Neural crest cell (in vitro differentiated cells): ENCODE data around the gene CACNA1E. TPM values are rescaled to one million over a fixed set of nuclear protein-coding genes. Genes with fewer than 3 reads are reported as not detected.

Experiments used
- DNase-seq: peaks from one replicate; pipeline ENCODE4 v3.0.0; 2021; ENCODE audit warnings: low read depth, mixed read lengths, low spot score
- H3K27ac Mint-ChIP-seq: one replicate; pipeline ENCODE4 v1.8.0; 2021; ENCODE audit warnings: mild to moderate bottlenecking, mixed read lengths; ENCODE audit not compliant: unreplicated experiment
- H3K27me3 Mint-ChIP-seq: 2 replicates; pipeline ENCODE4 v1.8.0; 2021; ENCODE audit warnings: low read depth, mild to moderate bottlenecking, mixed read lengths
- H3K36me3 Mint-ChIP-seq: 2 replicates; pipeline ENCODE4 v1.8.0; 2021; ENCODE audit warnings: low read depth, mild to moderate bottlenecking, mixed read lengths
- H3K4me1 Mint-ChIP-seq: 2 replicates; pipeline ENCODE4 v1.8.0; 2021; ENCODE audit warnings: mixed read lengths
- H3K4me3 Mint-ChIP-seq: one replicate; pipeline ENCODE4 v1.8.0; 2021; ENCODE audit warnings: mild to moderate bottlenecking, mixed read lengths
- H3K9me3 Mint-ChIP-seq: 2 replicates; pipeline ENCODE4 v1.8.0; 2021; ENCODE audit warnings: mixed read lengths
- total RNA-seq: library from RNA; stranded (reverse); gene quantifications from 2 replicates; pipeline ENCODE4 v1.2.1, GENCODE V29; 2021
- TF ChIP-seq, protein P1 (sequence below): fragments of 200-600 bp; sonication (generic); conservative IDR thresholded peaks from 2 replicates; pipeline ENCODE4 v1.5.0; 2021; ENCODE audit warnings: antibody characterized with exemption, mild to moderate bottlenecking

The CACNA1E gene
- total RNA-seq, 1 donor from 2014 or later: 1.3 TPM

DNA sequence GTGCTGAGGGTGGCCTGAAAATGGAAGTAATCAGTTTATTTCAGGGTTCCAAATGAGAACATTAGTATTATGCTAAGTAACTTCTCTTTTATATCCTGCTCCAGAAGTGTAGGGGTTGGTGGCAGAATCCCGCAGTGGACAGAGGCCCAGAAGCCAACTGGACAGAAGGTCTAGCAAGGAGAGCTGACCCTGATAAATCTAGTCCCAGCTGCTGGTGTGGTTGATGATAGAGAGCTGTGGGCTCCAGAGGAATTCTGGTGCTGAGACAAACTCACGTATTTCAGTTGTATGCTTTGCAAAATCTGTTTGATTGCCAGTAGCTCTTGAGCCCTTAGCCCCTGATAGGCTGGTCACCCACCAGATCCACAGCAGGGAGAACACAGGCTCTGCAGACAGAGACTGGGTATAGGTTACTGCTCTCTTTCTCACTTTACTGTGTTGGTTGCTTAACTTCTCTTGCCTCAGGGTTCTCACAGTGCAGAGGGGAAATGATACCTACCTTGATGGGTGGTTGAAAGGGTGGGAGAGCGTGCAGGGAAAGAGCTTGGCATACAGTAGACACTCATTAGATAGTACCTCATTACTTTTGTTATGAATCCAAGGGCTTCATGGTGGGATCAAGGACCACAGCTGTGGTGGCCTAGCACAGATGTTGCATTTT is 29.6 kb upstream of the CACNA1E start:
- TF ChIP-seq, protein P1, sequence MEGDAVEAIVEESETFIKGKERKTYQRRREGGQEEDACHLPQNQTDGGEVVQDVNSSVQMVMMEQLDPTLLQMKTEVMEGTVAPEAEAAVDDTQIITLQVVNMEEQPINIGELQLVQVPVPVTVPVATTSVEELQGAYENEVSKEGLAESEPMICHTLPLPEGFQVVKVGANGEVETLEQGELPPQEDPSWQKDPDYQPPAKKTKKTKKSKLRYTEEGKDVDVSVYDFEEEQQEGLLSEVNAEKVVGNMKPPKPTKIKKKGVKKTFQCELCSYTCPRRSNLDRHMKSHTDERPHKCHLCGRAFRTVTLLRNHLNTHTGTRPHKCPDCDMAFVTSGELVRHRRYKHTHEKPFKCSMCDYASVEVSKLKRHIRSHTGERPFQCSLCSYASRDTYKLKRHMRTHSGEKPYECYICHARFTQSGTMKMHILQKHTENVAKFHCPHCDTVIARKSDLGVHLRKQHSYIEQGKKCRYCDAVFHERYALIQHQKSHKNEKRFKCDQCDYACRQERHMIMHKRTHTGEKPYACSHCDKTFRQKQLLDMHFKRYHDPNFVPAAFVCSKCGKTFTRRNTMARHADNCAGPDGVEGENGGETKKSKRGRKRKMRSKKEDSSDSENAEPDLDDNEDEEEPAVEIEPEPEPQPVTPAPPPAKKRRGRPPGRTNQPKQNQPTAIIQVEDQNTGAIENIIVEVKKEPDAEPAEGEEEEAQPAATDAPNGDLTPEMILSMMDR: no peak
- Mint-ChIP-seq H3K36me3 (no peaks in the 10 kb centered on the region), H3K4me1 (peaks cover 7% of the 10 kb centered on the region), H3K4me3 (no peak overlapping the region), H3K9me3 (peaks cover 6% of the 10 kb centered on the region), H3K27me3 (peaks cover 3% of the 10 kb centered on the region), H3K27ac (no peak overlapping the region)
- DNase-seq: no peak

DNA sequence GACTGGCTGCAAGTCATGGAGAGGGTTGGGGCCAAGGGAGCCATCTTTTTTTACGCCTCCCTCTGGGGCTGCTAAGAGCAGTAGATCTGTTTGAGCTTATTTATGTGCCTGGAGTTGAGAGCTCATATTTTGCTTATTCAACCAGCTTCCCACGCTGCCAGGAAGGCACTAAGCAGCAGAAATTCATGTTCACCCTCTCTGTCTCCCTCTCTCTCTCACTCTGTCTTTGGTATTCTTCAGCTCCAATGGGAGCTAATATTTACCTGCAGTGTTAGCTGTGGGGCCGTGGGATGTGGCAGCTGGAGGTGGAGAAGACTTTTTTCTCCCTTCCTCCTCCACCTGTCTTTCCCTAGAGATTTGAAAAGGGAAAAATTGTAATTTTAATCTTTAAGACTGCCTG is 26.8 kb upstream of the CACNA1E start:
- Mint-ChIP-seq H3K27ac (no peak overlapping the region), H3K27me3 (peaks cover 12% of the 10 kb centered on the region), H3K9me3 (peaks cover 6% of the 10 kb centered on the region), H3K36me3 (no peaks in the 10 kb centered on the region), H3K4me1 (peaks cover 7% of the 10 kb centered on the region), H3K4me3 (no peak overlapping the region)
- no peak for DNase-seq
- TF ChIP-seq, protein P1: no peak

DNA sequence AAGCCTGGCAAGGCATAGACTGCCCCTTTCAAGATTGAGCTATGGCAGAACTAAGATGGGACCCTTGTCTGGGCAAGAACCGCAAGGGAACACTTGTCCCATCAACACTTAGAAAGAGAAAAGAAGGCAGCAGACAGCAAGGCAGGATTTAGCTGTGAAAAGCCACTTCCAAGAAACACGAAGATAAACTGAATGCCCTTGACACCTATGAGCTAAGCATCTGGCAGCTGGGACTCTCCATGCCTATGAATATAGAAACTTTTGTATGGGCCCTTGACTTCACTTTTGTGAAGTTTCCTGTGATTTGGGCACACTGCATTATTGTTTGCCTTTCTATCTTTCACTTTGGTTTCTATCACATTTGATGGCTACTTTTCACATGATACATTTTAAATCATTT is 24.9 kb upstream of the CACNA1E start:
- Mint-ChIP-seq H3K4me3 (no peak overlapping the region), H3K9me3 (peaks cover 6% of the 10 kb centered on the region), H3K36me3 (no peaks in the 10 kb centered on the region), H3K27ac (no peak overlapping the region), H3K4me1 (no peaks in the 10 kb centered on the region), H3K27me3 (peaks cover 12% of the 10 kb centered on the region)
- no peak for DNase-seq
- TF ChIP-seq, protein P1: no peak

DNA sequence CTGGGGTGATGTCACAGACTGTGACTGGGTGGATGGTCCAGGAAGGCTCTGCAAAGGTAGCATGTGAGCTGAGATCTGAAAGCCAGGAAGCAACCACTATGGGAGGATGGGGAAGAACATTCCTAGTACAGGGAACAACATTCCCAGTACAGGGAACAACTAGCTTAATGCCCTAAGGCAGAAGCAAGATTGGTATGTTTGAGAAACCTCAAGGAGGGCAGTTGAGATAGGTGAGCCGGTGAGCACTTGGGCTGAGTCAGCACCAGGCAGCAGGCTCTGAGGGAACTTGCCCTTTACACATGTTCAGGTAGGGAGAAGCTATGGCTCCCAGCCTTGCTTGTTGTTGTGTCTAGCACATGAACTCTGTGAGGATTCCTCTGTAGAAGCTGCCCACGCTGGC is 24.2 kb upstream of the CACNA1E start:
- no peak for DNase-seq
- peaks cover 13% of the 10 kb centered on the region for H3K27me3 Mint-ChIP-seq
- TF ChIP-seq, protein P1: no peak
- H3K27ac Mint-ChIP-seq: no peak overlapping the region
- H3K9me3 Mint-ChIP-seq: peaks cover 6% of the 10 kb centered on the region
- H3K4me1 Mint-ChIP-seq: no peaks in the 10 kb centered on the region
- no peaks in the 10 kb centered on the region for H3K36me3 Mint-ChIP-seq
- no peak overlapping the region for H3K4me3 Mint-ChIP-seq

DNA sequence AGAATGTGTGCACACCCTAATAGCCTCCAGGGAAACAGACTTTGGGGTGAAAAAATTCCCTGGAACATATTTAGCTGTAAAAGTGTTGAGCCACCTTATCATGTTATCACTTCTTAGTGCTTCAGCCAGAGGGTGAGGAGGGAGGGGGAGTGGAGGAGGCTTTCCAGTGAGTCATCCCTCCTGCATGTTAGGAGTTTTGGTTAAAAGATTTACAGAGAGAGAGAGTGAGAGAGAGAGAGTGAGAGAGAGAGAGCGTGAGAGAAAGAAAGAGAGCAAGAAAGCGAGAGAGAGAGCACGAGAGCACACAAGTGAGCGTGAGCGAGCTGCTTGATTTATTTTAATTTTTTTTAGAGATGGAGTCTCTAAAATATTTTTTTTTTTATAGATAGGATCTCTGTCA is 13.5 kb upstream of the CACNA1E start:
- DNase-seq: no peak
- Mint-ChIP-seq H3K27ac (no peak overlapping the region), H3K4me1 (no peaks in the 10 kb centered on the region), H3K4me3 (no peak overlapping the region), H3K9me3 (no peaks in the 10 kb centered on the region), H3K36me3 (no peaks in the 10 kb centered on the region), H3K27me3 (peaks cover 16% of the 10 kb centered on the region)
- TF ChIP-seq, protein P1: no peak
